ENCODE data around the gene ATP8B2. TPM values are rescaled to one million over a fixed set of nuclear protein-coding genes. Genes with fewer than 3 reads are reported as not detected.

ATP8B2 gene
- total RNA-seq, 4 donors from 2014 or later = 5.8 to 22.5 (median 7.2) TPM

DNA sequence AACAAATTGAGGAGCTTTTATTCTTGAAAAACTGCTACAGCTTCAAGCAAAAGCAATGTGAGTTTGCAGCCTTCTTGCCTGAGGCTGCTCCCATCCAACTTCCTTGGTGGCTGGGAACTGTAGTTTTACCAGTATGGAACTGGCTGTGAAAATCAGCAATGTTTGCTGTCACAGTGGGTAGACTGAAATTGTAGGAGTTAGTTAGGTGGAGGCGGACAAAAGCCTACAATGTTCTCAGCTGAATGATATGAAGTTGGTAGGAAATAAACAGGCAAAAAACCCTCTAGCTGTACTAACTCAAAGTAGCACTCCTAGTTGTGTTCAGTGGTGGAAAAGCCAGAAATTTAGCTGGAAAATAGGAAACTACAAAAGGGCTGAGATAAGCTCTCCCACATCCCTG is 34.4 kb upstream of the ATP8B2 start:
- in situ Hi-C loops (cut with MboI; ENCODE audit: low sequenced_read_pairs in 4 of 4) = no loop called here
- Histone ChIP-seq H3K27ac (no peak overlapping the region), H3K9me3 (peaks cover 0 to 14% (median 5%) of the 10 kb centered on the region in 3 donors), H3K4me3 (no peak overlapping the region), H3K27me3 (no peaks in the 10 kb centered on the region), H3K36me3 (no peaks in the 10 kb centered on the region), H3K4me1 (no peaks in the 10 kb centered on the region)
- intact Hi-C loops (cut with DNase I; ENCODE audit: low total_unique reads) = no loop called here
- DNase-seq = no peak
- ATAC-seq = no peak
- TF ChIP-seq, protein P1, sequence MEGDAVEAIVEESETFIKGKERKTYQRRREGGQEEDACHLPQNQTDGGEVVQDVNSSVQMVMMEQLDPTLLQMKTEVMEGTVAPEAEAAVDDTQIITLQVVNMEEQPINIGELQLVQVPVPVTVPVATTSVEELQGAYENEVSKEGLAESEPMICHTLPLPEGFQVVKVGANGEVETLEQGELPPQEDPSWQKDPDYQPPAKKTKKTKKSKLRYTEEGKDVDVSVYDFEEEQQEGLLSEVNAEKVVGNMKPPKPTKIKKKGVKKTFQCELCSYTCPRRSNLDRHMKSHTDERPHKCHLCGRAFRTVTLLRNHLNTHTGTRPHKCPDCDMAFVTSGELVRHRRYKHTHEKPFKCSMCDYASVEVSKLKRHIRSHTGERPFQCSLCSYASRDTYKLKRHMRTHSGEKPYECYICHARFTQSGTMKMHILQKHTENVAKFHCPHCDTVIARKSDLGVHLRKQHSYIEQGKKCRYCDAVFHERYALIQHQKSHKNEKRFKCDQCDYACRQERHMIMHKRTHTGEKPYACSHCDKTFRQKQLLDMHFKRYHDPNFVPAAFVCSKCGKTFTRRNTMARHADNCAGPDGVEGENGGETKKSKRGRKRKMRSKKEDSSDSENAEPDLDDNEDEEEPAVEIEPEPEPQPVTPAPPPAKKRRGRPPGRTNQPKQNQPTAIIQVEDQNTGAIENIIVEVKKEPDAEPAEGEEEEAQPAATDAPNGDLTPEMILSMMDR (IDR thresholded peaks at IDR 0.05 in 4 of 5, conservative IDR thresholded peaks at IDR 0.05 in 1 of 5) = no peak
- TF ChIP-seq POLR2A (IDR thresholded peaks at IDR 0.05) = no peak

DNA sequence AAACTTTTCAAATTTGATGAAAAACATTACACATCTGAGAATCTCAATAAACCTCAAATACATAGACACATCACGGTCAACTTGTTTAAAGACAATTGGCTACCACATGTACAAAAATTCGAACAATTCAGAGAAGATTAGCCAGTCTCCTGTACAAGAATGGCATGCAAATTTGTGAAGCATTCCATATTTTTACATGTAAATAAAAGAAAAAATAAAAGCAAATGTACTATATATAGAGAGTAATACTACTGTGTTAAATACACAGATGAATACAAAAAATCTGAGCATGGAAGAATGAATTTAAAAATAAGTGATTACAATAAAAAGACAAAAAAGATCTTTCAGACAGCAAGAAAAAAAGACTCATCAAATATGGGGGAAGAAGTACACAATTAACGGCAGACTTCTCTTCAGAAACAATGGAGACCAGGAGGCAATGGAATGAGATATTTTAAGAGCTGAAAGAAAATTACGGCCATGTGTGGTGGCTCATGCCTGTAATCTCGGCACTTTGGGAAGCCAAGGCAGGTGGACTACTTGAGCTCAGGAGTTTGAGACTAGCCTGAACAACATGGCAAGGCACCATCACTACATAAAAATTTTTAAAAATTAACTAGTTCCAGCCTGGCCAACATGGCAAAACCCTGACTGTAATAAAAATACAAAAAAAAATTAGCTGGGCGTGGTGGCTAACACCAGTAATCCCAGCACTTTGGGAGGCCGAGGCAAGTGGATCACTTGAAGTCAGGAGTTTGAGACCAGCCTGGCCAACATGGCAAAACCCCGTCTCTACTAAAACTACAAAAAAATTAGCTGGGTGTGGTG is 29.7 kb upstream of the ATP8B2 start:
- no peaks in the 10 kb centered on the region for H3K4me1 ChIP-seq
- intact Hi-C loops (cut with DNase I; ENCODE audit: low total_unique reads) = no loop called here
- in situ Hi-C loops (cut with MboI; ENCODE audit: low sequenced_read_pairs in 4 of 4) = no loop called here
- ATAC-seq (no peak), DNase-seq (no peak)
- no peak overlapping the region for H3K4me3 ChIP-seq
- H3K27me3 ChIP-seq = no peaks in the 10 kb centered on the region
- peaks cover 0 to 20% (median 5%) of the 10 kb centered on the region in 3 donors for H3K9me3 ChIP-seq
- no peaks in the 10 kb centered on the region for H3K36me3 ChIP-seq
- no peak overlapping the region for H3K27ac ChIP-seq
- no peak for TF ChIP-seq POLR2A (IDR thresholded peaks at IDR 0.05)
- TF ChIP-seq, protein P1 (IDR thresholded peaks at IDR 0.05 in 4 of 5, conservative IDR thresholded peaks at IDR 0.05 in 1 of 5) = no peak

DNA sequence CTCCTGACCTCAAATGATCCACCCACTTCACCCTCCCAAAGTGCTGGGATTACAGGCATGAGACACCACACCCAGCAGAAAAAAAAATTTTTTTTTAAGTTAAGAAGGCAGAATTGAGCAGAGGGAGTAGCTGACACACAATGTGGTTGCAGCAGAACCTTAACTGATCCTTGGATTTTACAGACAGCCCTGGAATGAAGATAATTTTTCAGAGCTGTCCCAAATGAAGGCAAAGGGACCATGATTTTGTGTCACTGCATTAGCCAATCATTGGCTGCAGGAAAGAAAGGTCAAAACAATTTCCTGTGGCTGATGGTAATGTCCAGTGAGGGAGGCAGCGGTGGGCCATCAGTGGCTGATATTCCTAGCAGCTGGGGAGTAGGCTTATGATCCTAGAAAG is 23.7 kb upstream of the ATP8B2 start:
- Histone ChIP-seq H3K36me3 (no peaks in the 10 kb centered on the region), H3K27me3 (no peaks in the 10 kb centered on the region), H3K4me3 (no peak overlapping the region), H3K9me3 (no peaks in the 10 kb centered on the region), H3K27ac (no peak overlapping the region), H3K4me1 (no peaks in the 10 kb centered on the region)
- in situ Hi-C loops (cut with MboI; ENCODE audit: low sequenced_read_pairs in 4 of 4) = loop anchor here in 1 of 4 donors (25.0 kb wide), 1 partner anchor 289 kb away; no protein-coding TSS in a partner anchor
- intact Hi-C loops (cut with DNase I; ENCODE audit: low total_unique reads) = no loop called here
- no peak for DNase-seq
- TF ChIP-seq POLR2A (IDR thresholded peaks at IDR 0.05) = no peak
- TF ChIP-seq, protein P1 (IDR thresholded peaks at IDR 0.05 in 4 of 5, conservative IDR thresholded peaks at IDR 0.05 in 1 of 5) = no peak
- no peak for ATAC-seq

DNA sequence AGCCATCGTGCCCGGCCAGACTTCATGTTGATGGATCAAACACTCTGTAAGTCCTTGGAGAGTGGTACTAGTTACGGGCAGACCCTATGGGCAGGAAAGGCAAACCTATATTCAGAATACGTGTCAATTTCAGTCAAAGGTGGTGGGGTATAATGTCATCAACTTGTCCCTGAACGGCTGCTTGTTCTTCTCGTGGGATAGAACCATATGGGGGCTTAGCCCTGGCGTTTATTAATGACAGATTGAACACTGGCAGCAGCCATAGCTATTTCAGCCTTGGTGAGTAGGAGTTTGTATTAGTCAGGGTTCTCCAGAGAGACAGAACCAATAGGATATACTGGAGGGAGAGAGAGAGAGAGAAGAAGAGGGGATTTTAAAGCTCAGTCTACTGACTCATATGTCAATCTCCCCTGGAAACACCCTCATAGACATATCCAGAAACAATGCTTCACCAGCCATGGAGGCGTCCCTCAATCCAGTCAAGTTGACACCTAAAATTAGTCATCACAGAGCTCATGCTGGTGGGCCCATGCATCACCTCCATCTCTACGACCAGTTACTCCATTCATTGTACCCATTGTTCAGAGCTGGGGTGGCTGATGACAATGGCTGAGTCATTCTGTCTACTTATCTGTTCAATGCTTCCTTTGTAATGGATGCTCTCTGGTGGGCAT is 20.5 kb upstream of the ATP8B2 start:
- no peaks in the 10 kb centered on the region for H3K4me1 ChIP-seq
- H3K4me3 ChIP-seq = no peak overlapping the region
- H3K27ac ChIP-seq = no peak overlapping the region
- intact Hi-C loops (cut with DNase I; ENCODE audit: low total_unique reads) = no loop called here
- no peaks in the 10 kb centered on the region for H3K9me3 ChIP-seq
- TF ChIP-seq, protein P1 (IDR thresholded peaks at IDR 0.05 in 4 of 5, conservative IDR thresholded peaks at IDR 0.05 in 1 of 5) = no peak
- TF ChIP-seq POLR2A (IDR thresholded peaks at IDR 0.05) = no peak
- no peaks in the 10 kb centered on the region for H3K36me3 ChIP-seq
- no peak for ATAC-seq
- H3K27me3 ChIP-seq = no peaks in the 10 kb centered on the region
- DNase-seq = no peak
- in situ Hi-C loops (cut with MboI; ENCODE audit: low sequenced_read_pairs in 4 of 4) = loop anchor here in 1 of 4 donors (25.0 kb wide), 1 partner anchor 292 kb away; no protein-coding TSS in a partner anchor

Data from gastrocnemius medialis (tissue), 4 donors.